ENCODE results near the gene DPP6.

DNA sequence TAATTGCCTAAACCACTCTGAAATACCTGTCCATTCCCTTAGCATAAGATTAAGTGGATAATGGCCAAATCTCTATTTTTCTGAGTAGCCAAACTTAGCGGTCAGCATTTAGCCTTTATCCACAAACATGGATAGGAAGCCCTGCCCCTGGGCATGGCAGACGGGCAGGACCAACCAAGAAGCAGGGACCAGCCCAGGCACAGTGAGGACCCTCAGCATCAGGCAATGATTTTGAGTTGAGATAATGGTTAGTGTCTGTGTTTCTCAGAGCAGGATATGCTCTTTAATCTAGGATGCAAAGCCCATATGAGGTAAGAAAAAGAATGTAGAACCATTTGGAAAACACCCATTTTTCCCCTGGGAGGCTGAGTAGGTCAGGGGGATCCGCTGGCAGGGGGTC lies 131.7 kb downstream of the DPP6 start:
- no peak for TF ChIP-seq POLR2AphosphoS5 (IDR thresholded peaks at IDR 0.05)
- TF ChIP-seq, protein P1, sequence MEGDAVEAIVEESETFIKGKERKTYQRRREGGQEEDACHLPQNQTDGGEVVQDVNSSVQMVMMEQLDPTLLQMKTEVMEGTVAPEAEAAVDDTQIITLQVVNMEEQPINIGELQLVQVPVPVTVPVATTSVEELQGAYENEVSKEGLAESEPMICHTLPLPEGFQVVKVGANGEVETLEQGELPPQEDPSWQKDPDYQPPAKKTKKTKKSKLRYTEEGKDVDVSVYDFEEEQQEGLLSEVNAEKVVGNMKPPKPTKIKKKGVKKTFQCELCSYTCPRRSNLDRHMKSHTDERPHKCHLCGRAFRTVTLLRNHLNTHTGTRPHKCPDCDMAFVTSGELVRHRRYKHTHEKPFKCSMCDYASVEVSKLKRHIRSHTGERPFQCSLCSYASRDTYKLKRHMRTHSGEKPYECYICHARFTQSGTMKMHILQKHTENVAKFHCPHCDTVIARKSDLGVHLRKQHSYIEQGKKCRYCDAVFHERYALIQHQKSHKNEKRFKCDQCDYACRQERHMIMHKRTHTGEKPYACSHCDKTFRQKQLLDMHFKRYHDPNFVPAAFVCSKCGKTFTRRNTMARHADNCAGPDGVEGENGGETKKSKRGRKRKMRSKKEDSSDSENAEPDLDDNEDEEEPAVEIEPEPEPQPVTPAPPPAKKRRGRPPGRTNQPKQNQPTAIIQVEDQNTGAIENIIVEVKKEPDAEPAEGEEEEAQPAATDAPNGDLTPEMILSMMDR (IDR thresholded peaks at IDR 0.05): no peak
- TF ChIP-seq POLR2A (IDR thresholded peaks at IDR 0.05; ENCODE audit: low read depth): no peak
